Right lobe of liver (tissue), 6 donors: ENCODE results near the gene PVALEF. TPM values are rescaled to one million over a fixed set of nuclear protein-coding genes. Genes with fewer than 3 reads are reported as not detected.

Experiments
- ATAC-seq, 4 donors: fragments of 200-7000 bp; cut with Tn5 transposase; one replicate each; pipeline ENCODE4 v1.9.1; 2020; ENCODE audit warnings: mild to moderate bottlenecking in 4 of 4, moderate library complexity in 4 of 4
- DNase-seq, 3 donors: peaks; one replicate each; pipeline ENCODE4 v3.0.0-alpha.2; 2020
- H3K27ac ChIP-seq, 3 donors: fragments of 200-600 bp; one replicate each; pipeline ENCODE4 v1.8.0; 2022
- H3K27me3 ChIP-seq, 2 donors: fragments of 200-600 bp; one replicate each; pipeline ENCODE4 v1.8.0; 2022
- H3K36me3 ChIP-seq, 4 donors: fragments of 200-600 bp; sonication (generic) in 1 of 4; one replicate each; pipeline versions ENCODE4 v1.5.1 to v1.8.0; 2017 to 2022; ENCODE audit warnings: control low read depth in 1 of 4
- H3K4me1 ChIP-seq, 4 donors: fragments of 200-600 bp; sonication (generic) in 1 of 4; one replicate each; pipeline versions ENCODE4 v1.5.1 to v1.8.0; 2017 to 2022; ENCODE audit warnings: control low read depth in 1 of 4
- H3K4me3 ChIP-seq, 3 donors: fragments of 200-600 bp; one replicate each; pipeline ENCODE4 v1.8.0; 2022
- H3K9me3 ChIP-seq, 4 donors: fragments of 200-600 bp; sonication (generic) in 1 of 4; one replicate each; pipeline versions ENCODE4 v1.5.1 to v1.8.0; 2017 to 2022; ENCODE audit warnings: control low read depth in 1 of 4
- CTCF ChIP-seq, 4 donors: fragments of 200-600 bp in 3 of 4; fragments of 450-650 bp in 1 of 4; IDR thresholded peaks; one replicate each; pipeline versions ENCODE4 v1.5.1 to v1.8.0; 2016 to 2022; ENCODE audit warnings: antibody characterized with exemption in 4 of 4, mild to moderate bottlenecking in 2 of 4
- POLR2A ChIP-seq: fragments of 450-650 bp; IDR thresholded peaks from one replicate; pipeline ENCODE4 v1.6.1; 2017; ENCODE audit warnings: antibody characterized with exemption, mild to moderate bottlenecking
- WGBS: methylation state at CpG from one replicate; pipeline ENCODE4 v1.1.6; 2018; ENCODE audit warnings: low coverage, low lambda C conversion rate; ENCODE audit not compliant: insufficient coverage; ENCODE audit errors: missing lambda C conversion rate; 5-methylcytosine and 5-hydroxymethylcytosine counted together
- intact Hi-C, 2 donors: fragments of 100-400 bp; cut with DNase I; formaldehyde crosslinking; loops; one replicate each; pipeline versions ENCODE4 v1.11.2 to v1.14.1; 2022
- total RNA-seq, 6 experiments: library from RNA; depleted of rRNA in 2 of 6; stranded (reverse); fragments of >200 nt in 2 of 6; fragmentation: NEBNext Ultra II Directional in 3 of 6; extraction: Animal tissue kit (Norgen Biotek cat#: 25700) in 3 of 6; gene quantifications; one replicate each; pipeline versions ENCODE4 v1.1.0 to v1.2.4, GENCODE V29; 2016 to 2023
- donor health status: DM: no; HTN: yes; CAD: no.
- donor health status: DM: no; HTN: no; CAD: no.
- donor health status: DM: no; HTN: no; CAD: no.
- donor health status: DM: no; HTN: yes; CAD: no.
- donor health status: DM: no; HTN: yes; CAD: no.

Gene PVALEF
- total RNA-seq, 6 experiments from 2014 or later, result not detected

DNA sequence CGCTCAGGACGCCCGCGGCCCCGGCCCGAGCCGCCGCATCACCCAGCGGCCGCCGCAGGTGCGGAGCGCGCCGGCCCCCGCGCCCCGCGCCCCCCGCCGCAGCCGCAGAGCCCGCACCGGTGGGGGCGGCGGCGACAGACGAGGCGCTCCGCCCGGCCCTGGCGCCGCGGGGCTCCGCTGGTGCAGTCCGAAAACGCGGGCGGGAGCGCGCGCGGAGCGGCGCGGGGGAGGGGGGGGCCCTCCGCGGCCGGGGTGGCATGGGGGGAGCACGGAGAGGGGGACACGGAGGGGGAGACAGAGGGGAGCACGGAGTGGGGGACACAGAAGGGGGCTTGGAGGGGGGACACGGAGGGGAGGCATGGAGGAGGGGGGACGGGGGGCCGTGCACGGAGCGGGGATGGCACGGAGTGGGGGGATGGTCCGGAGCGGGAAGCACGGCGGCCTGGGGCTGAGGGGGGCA, 756 bp downstream of the PVALEF start, which contains the start of gene AATK:
Gene AATK (minus strand): TSS at position 189 of the 460 bp plus-strand sequence. CDS start 229 bp downstream, outside the sequence.
- H3K36me3 ChIP-seq, result no peaks in the 10 kb centered on the region
- no peaks in the 10 kb centered on the region for H3K9me3 ChIP-seq
- intact Hi-C loops, result no loop called here
- no peak for ATAC-seq
- no peak within 1 kb of the TSS for H3K27ac ChIP-seq
- peaks cover 0 to 8% of the 10 kb centered on the region in 2 donors for H3K27me3 ChIP-seq
- DNase-seq, result no peak
- no peak for TF ChIP-seq CTCF (IDR thresholded peaks at IDR 0.05)
- TF ChIP-seq POLR2A, result no peak
- H3K4me3 ChIP-seq, result peak within 1 kb of the TSS in 2 of 3 donors; percentile 12 to 22
- peaks cover 0 to 11% (median 0%) of the 10 kb centered on the region in 4 donors for H3K4me1 ChIP-seq
- 2% methylated on average over 36 of the region's 62 CpGs for WGBS

DNA sequence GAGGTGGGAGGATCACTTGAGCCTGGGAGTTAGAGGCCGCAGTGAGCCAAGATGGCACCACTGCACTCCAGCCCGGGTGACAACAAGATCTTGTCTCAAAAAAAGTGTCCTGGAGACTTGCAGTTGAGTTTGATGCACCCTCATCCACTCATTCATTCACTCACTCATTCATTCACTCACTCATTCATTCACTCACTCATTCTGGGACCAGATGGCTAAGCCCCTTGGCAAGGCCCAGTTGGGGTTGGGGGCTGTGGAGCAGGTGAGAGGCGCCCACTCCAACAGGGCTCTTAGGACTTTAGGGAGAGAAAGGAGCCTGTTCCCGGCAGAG, 1.9 kb downstream of the PVALEF start:
- ATAC-seq (no peak), DNase-seq (no peak)
- 100% methylated on average over 3 of the region's 4 CpGs for WGBS
- H3K4me3 ChIP-seq, result no peak overlapping the region
- TF ChIP-seq CTCF (IDR thresholded peaks at IDR 0.05) (no peak), POLR2A (no peak)
- H3K27me3 ChIP-seq, result peaks cover 0 to 8% of the 10 kb centered on the region in 2 donors
- no peaks in the 10 kb centered on the region for H3K9me3 ChIP-seq
- intact Hi-C loops, result no loop called here
- no peaks in the 10 kb centered on the region for H3K36me3 ChIP-seq
- H3K4me1 ChIP-seq, result peaks cover 0 to 11% (median 0%) of the 10 kb centered on the region in 4 donors
- H3K27ac ChIP-seq, result no peak overlapping the region

GRCh38 chr17:81167638-81168037, 2.3 kb downstream of the PVALEF start:
- intact Hi-C loops, result no loop called here
- DNase-seq, result no peak
- peaks cover 0 to 8% of the 10 kb centered on the region in 2 donors for H3K27me3 ChIP-seq

GRCh38 chr17:81169870-81170309, 4.6 kb downstream of the PVALEF start:
- WGBS, result 94% methylated on average over 3 of the region's 3 CpGs
- intact Hi-C loops, result no loop called here
- DNase-seq (no peak), ATAC-seq (no peak)
- H3K9me3 ChIP-seq, result no peaks in the 10 kb centered on the region
- no peak overlapping the region for H3K4me3 ChIP-seq
- H3K4me1 ChIP-seq, result peaks cover 0 to 9% (median 0%) of the 10 kb centered on the region in 4 donors
- peaks cover 0 to 8% of the 10 kb centered on the region in 2 donors for H3K27me3 ChIP-seq
- H3K27ac ChIP-seq, result no peak overlapping the region
- H3K36me3 ChIP-seq, result no peaks in the 10 kb centered on the region
- TF ChIP-seq POLR2A (no peak), CTCF (IDR thresholded peaks at IDR 0.05) (no peak)

More at GRCh38 chr17:81167638-81168037, 2.3 kb downstream of the PVALEF start:
- TF ChIP-seq CTCF (IDR thresholded peaks at IDR 0.05) (no peak), POLR2A (no peak)
- H3K4me3 ChIP-seq, result no peak overlapping the region
- H3K9me3 ChIP-seq, result no peaks in the 10 kb centered on the region
- no peak overlapping the region for H3K27ac ChIP-seq
- ATAC-seq, result no peak
- peaks cover 0 to 11% (median 0%) of the 10 kb centered on the region in 4 donors for H3K4me1 ChIP-seq
- H3K36me3 ChIP-seq, result no peaks in the 10 kb centered on the region
- no CpG with 5 or more reads among the region's 7 CpGs for WGBS
